PC-9 (cell line): ENCODE measurements around the gene SEC24B. TPM values are rescaled to one million over a fixed set of nuclear protein-coding genes. Genes with fewer than 3 reads are reported as not detected.
A peak's percentile ranks its signal among the peaks of the same experiment; 100 is the strongest.

ENCODE experiments used
- BruUV-seq: library from RNA; stranded (reverse); fragments of 400-500 nt; replicated peaks from 2 replicates; lab custom pipeline; 2021; lab: Mats Ljungman, UMichigan
- CTCF ChIA-PET: fragments of 300-600 bp; sonication (Branson Sonifier 250); formaldehyde crosslinking; loops from one replicate; lab custom pipeline; 2022; ENCODE audit warnings: antibody characterized with exemption; lab: Charles Lee
- POLR2A ChIA-PET: fragments of 300-600 bp; sonication (Branson Sonifier 250); formaldehyde crosslinking; loops from one replicate; lab custom pipeline; 2022; ENCODE audit warnings: antibody characterized with exemption; ENCODE audit not compliant: unreplicated experiment; lab: Charles Lee
- DNase-seq, 2 experiments: peaks; one replicate each; pipeline versions ENCODE4 v3.0.0 to v3.0.0-alpha.2; 2015 to 2022; ENCODE audit warnings: mixed read lengths in 1 of 2
- H2AFZ ChIP-seq: fragments of 200-600 bp; sonication (generic); 2 replicates; pipeline ENCODE4 v1.8.1; 2017; ENCODE audit warnings: antibody characterized with exemption
- H3F3A ChIP-seq: fragments of 200-600 bp; sonication (generic); 2 replicates; pipeline ENCODE4 v1.8.1; 2017; ENCODE audit warnings: antibody characterized with exemption, mild to moderate bottlenecking, low read depth; ENCODE audit not compliant: insufficient read depth
- H3K27ac ChIP-seq: fragments of 200-600 bp; sonication (generic); 2 replicates; pipeline ENCODE4 v1.6.1; 2016; ENCODE audit warnings: mixed run types
- H3K27me3 ChIP-seq: fragments of 200-600 bp; sonication (generic); 2 replicates; pipeline ENCODE4 v1.6.1; 2016; ENCODE audit warnings: low read depth, mixed run types; ENCODE audit not compliant: insufficient read depth
- H3K36me3 ChIP-seq: fragments of 200-600 bp; sonication (generic); 2 replicates; pipeline ENCODE4 v1.6.1; 2016; ENCODE audit warnings: low read depth, mixed run types
- H3K4me1 ChIP-seq: fragments of 200-600 bp; sonication (generic); replicated peaks from 2 replicates; pipeline ENCODE4 v1.6.1; 2016; ENCODE audit warnings: mixed run types; ENCODE audit not compliant: insufficient read depth
- H3K4me2 ChIP-seq: fragments of 200-600 bp; sonication (generic); 2 replicates; pipeline ENCODE4 v1.6.1; 2017; ENCODE audit warnings: mixed run types
- H3K4me3 ChIP-seq: fragments of 200-600 bp; sonication (generic); 2 replicates; pipeline ENCODE4 v1.6.1; 2016; ENCODE audit warnings: mixed run types
- H3K79me2 ChIP-seq: fragments of 200-600 bp; sonication (generic); 2 replicates; pipeline ENCODE4 v1.6.1; 2017; ENCODE audit warnings: low read depth, mixed run types
- H3K9me2 ChIP-seq: fragments of 200-600 bp; sonication (generic); 2 replicates; pipeline ENCODE4 v1.8.1; 2017; ENCODE audit warnings: mild to moderate bottlenecking; ENCODE audit not compliant: insufficient read depth
- H3K9me3 ChIP-seq: fragments of 200-600 bp; sonication (generic); 2 replicates; pipeline ENCODE4 v1.8.1; 2016; ENCODE audit warnings: low read depth; ENCODE audit not compliant: insufficient read depth
- H4K20me1 ChIP-seq: fragments of 200-600 bp; sonication (generic); 2 replicates; pipeline ENCODE4 v1.8.1; 2017; ENCODE audit not compliant: insufficient read depth
- CTCF ChIP-seq: fragments of 200-600 bp; sonication (generic); conservative IDR thresholded peaks from 2 replicates; pipeline ENCODE4 v1.6.1; 2017; ENCODE audit warnings: mixed run types, antibody characterized with exemption, mild to moderate bottlenecking, moderate library complexity
- EZH2 ChIP-seq: fragments of 200-600 bp; sonication (generic); IDR thresholded peaks from 2 replicates; pipeline ENCODE4 v1.8.0; 2017; ENCODE audit warnings: antibody characterized with exemption, low read depth
- intact Hi-C: fragments of 100-400 bp; cut with micrococcal nuclease; formaldehyde crosslinking; loops from one replicate; pipeline ENCODE4 v1.10.0; 2022; ENCODE audit not compliant: unreplicated experiment
- total RNA-seq: library from RNA; stranded (reverse); gene quantifications from 2 replicates; pipeline ENCODE4 v1.2.3, GENCODE V29; 2021

Gene SEC24B
- total RNA-seq, 1 experiment from 2014 or later, result 21.7 TPM

- BruUV-seq, result no TSS peak
- POLR2A ChIA-PET, result no interaction called here
- intact Hi-C loops, result loop anchor here (10.0 kb wide), 1 partner anchor 1364 kb away; no protein-coding TSS in a partner anchor
- no peaks in the 10 kb centered on the region for H3K36me3 ChIP-seq
- no peak overlapping the region for H3K27ac ChIP-seq
- DNase-seq, result no peak
- H3K9me2 ChIP-seq, result no peaks in the 10 kb centered on the region
- CTCF ChIA-PET, result no interaction called here
- no peak for TF ChIP-seq CTCF
- no peak for TF ChIP-seq EZH2
- H3K4me1 ChIP-seq, result no peaks in the 10 kb centered on the region
- no peaks in the 10 kb centered on the region for H3K79me2 ChIP-seq
- no peaks in the 10 kb centered on the region for H3K27me3 ChIP-seq
- no peak overlapping the region for H2AFZ ChIP-seq
- no peak overlapping the region for H3K4me3 ChIP-seq
- no peaks in the 10 kb centered on the region for H3F3A ChIP-seq
- H3K9me3 ChIP-seq, result no peaks in the 10 kb centered on the region
- no peak overlapping the region for H3K4me2 ChIP-seq
- no peaks in the 10 kb centered on the region for H4K20me1 ChIP-seq
These were observed 34.7 kb upstream of the SEC24B start for GRCh38 chr4:109398928-109399327.

GRCh38 chr4:109406337-109406931 lies 27.2 kb upstream of the SEC24B start:
- no peak overlapping the region for H3K27ac ChIP-seq
- H3F3A ChIP-seq, result no peaks in the 10 kb centered on the region
- H3K27me3 ChIP-seq, result no peaks in the 10 kb centered on the region
- intact Hi-C loops, result loop anchor here (1.0 to 5.0 kb wide), 2 partner anchors 572 to 724 kb away; no protein-coding TSS in a partner anchor
- no peaks in the 10 kb centered on the region for H3K4me1 ChIP-seq
- H3K4me3 ChIP-seq, result no peak overlapping the region
- no peak for TF ChIP-seq EZH2
- peak; percentile 70 for TF ChIP-seq CTCF
- no peaks in the 10 kb centered on the region for H4K20me1 ChIP-seq
- peak in 1 of 2 experiments; percentile 4 for DNase-seq
- ChIA-PET POLR2A (no interaction called here), CTCF (interaction anchor here (0.6 kb wide), 1 partner anchor 65 kb away, joined by 3 read pairs; no protein-coding TSS in a partner anchor)
- no peaks in the 10 kb centered on the region for H3K9me2 ChIP-seq
- no peak overlapping the region for H2AFZ ChIP-seq
- H3K9me3 ChIP-seq, result no peaks in the 10 kb centered on the region
- no TSS peak for BruUV-seq
- H3K79me2 ChIP-seq, result no peaks in the 10 kb centered on the region
- H3K36me3 ChIP-seq, result no peaks in the 10 kb centered on the region
- H3K4me2 ChIP-seq, result no peak overlapping the region

- POLR2A ChIA-PET, result no interaction called here
- DNase-seq, result no peak
- Histone ChIP-seq H3K36me3 (no peaks in the 10 kb centered on the region), H3K4me1 (no peaks in the 10 kb centered on the region), H3K4me2 (no peak overlapping the region), H3K4me3 (no peak overlapping the region), H4K20me1 (no peaks in the 10 kb centered on the region), H3K9me3 (no peaks in the 10 kb centered on the region), H2AFZ (no peak overlapping the region), H3K9me2 (no peaks in the 10 kb centered on the region), H3K27me3 (no peaks in the 10 kb centered on the region), H3K27ac (no peak overlapping the region), H3K79me2 (no peaks in the 10 kb centered on the region), H3F3A (no peaks in the 10 kb centered on the region)
- intact Hi-C loops, result loop anchor here (5.0 kb wide), 1 partner anchor 725 kb away; no protein-coding TSS in a partner anchor
- TF ChIP-seq CTCF (no peak), EZH2 (no peak)
- CTCF ChIA-PET, result no interaction called here
- BruUV-seq, result no TSS peak
These were observed 26.4 kb upstream of the SEC24B start for GRCh38 chr4:109407027-109407737.
